Measurements from ENCODE around the gene SETMAR. TPM values are rescaled to one million over a fixed set of nuclear protein-coding genes. Genes with fewer than 3 reads are reported as not detected.

Gene SETMAR
- total RNA-seq, 2 donors from 2014 or later: 7.4 to 9.6 TPM

Other genes starting within 250 kb of the SETMAR start
- gene SUMF1, start 163.9 kb downstream of the SETMAR start, total RNA-seq: 10 to 100 TPM; 13.1 to 15.3 TPM
- 100 to 1,000 TPM in 1 of 2 donors, 10 to 100 TPM in 1; 92.0 to 102 TPM for gene ITPR1, start 190.0 kb downstream of the SETMAR start, total RNA-seq

Measured in T-helper 17 cell (primary cell).